Measurements from ENCODE around the gene PLEKHA8. TPM values are rescaled to one million over a fixed set of nuclear protein-coding genes. Genes with fewer than 3 reads are reported as not detected.

Gene PLEKHA8
- total RNA-seq, 2 donors from 2014 or later, result 11.7 to 14.9 TPM

DNA sequence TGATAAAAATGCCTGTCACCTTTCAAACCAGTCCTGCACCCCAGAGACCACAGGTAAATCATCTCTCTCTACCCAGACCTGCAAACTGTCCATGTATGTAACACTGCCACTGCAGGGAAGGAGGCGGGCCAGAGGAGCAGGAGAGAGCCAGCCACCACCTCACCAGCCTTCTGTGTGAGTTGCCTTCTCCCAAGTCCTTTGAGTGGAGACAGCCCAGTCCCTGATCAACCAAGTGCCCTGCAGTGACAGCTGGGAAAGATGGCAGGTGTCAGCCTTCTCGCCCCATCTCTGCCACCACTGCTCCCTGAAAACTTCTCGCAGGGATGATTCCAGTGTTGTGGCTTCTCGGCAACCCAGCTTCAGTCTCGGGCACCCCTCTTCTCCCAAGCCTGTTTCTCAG is 149.0 kb downstream of the PLEKHA8 start:
- no peak for DNase-seq
- intact Hi-C loops (cut with DNase I), result no loop called here
- TF ChIP-seq, protein P1, sequence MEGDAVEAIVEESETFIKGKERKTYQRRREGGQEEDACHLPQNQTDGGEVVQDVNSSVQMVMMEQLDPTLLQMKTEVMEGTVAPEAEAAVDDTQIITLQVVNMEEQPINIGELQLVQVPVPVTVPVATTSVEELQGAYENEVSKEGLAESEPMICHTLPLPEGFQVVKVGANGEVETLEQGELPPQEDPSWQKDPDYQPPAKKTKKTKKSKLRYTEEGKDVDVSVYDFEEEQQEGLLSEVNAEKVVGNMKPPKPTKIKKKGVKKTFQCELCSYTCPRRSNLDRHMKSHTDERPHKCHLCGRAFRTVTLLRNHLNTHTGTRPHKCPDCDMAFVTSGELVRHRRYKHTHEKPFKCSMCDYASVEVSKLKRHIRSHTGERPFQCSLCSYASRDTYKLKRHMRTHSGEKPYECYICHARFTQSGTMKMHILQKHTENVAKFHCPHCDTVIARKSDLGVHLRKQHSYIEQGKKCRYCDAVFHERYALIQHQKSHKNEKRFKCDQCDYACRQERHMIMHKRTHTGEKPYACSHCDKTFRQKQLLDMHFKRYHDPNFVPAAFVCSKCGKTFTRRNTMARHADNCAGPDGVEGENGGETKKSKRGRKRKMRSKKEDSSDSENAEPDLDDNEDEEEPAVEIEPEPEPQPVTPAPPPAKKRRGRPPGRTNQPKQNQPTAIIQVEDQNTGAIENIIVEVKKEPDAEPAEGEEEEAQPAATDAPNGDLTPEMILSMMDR (IDR thresholded peaks at IDR 0.05), result no peak
- H3K9me3 ChIP-seq, result no peaks in the 10 kb centered on the region
- no peak overlapping the region for H3K4me3 ChIP-seq
- H3K27ac ChIP-seq, result no peak overlapping the region
- H3K36me3 ChIP-seq, result no peaks in the 10 kb centered on the region
- no peak overlapping the region for H3K9ac ChIP-seq (ENCODE audit: low read depth in 2 of 2, low read length in 2 of 2)
- H3K4me1 ChIP-seq, result no peaks in the 10 kb centered on the region
- H3K27me3 ChIP-seq, result no peaks in the 10 kb centered on the region

DNA sequence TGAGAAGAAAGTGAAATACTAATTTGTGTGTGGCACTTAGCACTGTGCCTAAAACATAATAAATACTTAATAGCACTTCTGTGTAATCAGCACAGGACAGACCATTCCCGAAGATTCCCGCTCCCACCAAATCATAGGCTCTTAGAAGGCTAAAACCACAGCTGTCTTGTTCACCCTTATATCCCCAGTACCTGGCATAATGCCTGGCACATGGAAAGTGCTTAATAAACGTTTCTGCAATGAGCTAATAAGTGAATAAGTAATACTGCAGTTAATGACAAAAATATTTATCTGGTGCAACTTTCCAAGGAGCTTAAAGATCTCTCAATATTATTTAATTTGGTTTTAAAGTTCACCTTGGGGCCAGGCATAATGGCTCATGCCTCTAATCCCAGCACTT is 149.8 kb downstream of the PLEKHA8 start:
- intact Hi-C loops (cut with DNase I), result no loop called here
- H3K4me1 ChIP-seq, result no peaks in the 10 kb centered on the region
- no peak for DNase-seq
- H3K36me3 ChIP-seq, result no peaks in the 10 kb centered on the region
- H3K27me3 ChIP-seq, result no peaks in the 10 kb centered on the region
- TF ChIP-seq, protein P1 (IDR thresholded peaks at IDR 0.05), result no peak
- no peaks in the 10 kb centered on the region for H3K9me3 ChIP-seq
- no peak overlapping the region for H3K4me3 ChIP-seq
- H3K9ac ChIP-seq (ENCODE audit: low read depth in 2 of 2, low read length in 2 of 2), result no peak overlapping the region
- H3K27ac ChIP-seq, result no peak overlapping the region

DNA sequence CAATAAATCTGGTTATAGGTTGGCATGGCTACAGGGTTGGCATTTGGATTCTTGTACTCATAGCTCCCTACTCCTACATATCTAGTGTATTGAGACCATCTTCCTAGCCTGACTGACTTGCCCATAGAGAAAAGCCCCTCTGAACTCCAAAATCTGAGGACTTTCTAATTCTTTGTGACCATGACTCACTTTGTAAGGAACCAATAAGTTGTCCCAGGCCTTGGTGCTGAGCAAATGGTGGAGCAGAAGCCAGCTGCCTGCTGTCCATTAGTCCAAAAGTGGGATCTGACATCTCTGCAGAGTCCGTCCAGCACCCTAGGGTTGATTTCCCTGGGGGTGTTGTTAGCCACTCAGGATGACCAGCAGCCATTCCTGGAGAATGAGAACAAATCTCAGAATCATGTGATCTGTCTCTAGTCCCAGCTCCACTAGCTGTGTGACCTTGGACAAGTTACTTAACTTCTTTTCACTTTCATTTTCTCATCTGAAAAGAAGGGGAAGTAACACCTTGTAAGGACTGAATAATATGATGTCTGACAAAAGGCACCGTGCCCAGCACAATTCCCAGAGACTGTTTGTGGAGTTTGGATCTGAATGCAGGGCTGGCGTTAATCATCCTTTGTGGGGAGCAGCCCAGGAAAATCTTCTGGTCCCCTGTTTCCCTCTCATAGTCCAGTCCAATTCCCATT is 150.7 kb downstream of the PLEKHA8 start:
- peak overlapping the region in 1 of 2 donors; percentile 14 for H3K9ac ChIP-seq (ENCODE audit: low read depth in 2 of 2, low read length in 2 of 2)
- TF ChIP-seq, protein P1 (IDR thresholded peaks at IDR 0.05), result no peak
- intact Hi-C loops (cut with DNase I), result no loop called here
- no peaks in the 10 kb centered on the region for H3K4me1 ChIP-seq
- H3K36me3 ChIP-seq, result no peaks in the 10 kb centered on the region
- no peaks in the 10 kb centered on the region for H3K9me3 ChIP-seq
- peak overlapping the region; percentile 29 for H3K27ac ChIP-seq
- H3K27me3 ChIP-seq, result no peaks in the 10 kb centered on the region
- H3K4me3 ChIP-seq, result no peak overlapping the region
- DNase-seq, result no peak

Other genes with a start within 250 kb of the PLEKHA8 start
- gene WIPF3, start 221.9 kb upstream of the PLEKHA8 start, total RNA-seq, result 1 to 10 TPM; 1.6 to 2.3 TPM
- 10 to 100 TPM; 13.2 to 17.1 TPM for gene SCRN1, start 38.6 kb upstream of the PLEKHA8 start, total RNA-seq
- gene FKBP14, start 1.7 kb upstream of the PLEKHA8 start, total RNA-seq, result 1 to 10 TPM; 7.6 to 9.8 TPM
- 10 to 100 TPM in 1 of 2 donors, 1 to 10 TPM in 1; 8.0 to 10.8 TPM for gene MTURN, start 106.6 kb downstream of the PLEKHA8 start, total RNA-seq